ENCODE results near the gene FBXW4.

GRCh38 chr10:101645659-101646058 lies 49.3 kb downstream of the FBXW4 start:
- no peak for TF ChIP-seq CTCF (IDR thresholded peaks at IDR 0.05; ENCODE audit: insufficient read depth, low read depth, low read length)
- no peak for TF ChIP-seq EZH2 (IDR thresholded peaks at IDR 0.05; ENCODE audit: insufficient read depth, low read length)

Measured in astrocyte (in vitro differentiated cells and primary cell).